Activated naive CD8-positive, alpha-beta T cell treated with anti-CD3 and anti-CD28 coated beads, Interleukin-2, amount 50 U/mL, for 16 hours (primary cell): ENCODE data around the gene MBD3L3.
"Not testable (repeated sequence)": the region's sequence is repeated elsewhere in the genome, so short reads cannot be mapped to it uniquely, and the experiment has no call there.

Experiments
- DNase-seq: peaks from one replicate; pipeline ENCODE4 v3.0.0-alpha.2; 2020; ENCODE audit warnings: low read depth, low spot score

The MBD3L3 gene

DNA sequence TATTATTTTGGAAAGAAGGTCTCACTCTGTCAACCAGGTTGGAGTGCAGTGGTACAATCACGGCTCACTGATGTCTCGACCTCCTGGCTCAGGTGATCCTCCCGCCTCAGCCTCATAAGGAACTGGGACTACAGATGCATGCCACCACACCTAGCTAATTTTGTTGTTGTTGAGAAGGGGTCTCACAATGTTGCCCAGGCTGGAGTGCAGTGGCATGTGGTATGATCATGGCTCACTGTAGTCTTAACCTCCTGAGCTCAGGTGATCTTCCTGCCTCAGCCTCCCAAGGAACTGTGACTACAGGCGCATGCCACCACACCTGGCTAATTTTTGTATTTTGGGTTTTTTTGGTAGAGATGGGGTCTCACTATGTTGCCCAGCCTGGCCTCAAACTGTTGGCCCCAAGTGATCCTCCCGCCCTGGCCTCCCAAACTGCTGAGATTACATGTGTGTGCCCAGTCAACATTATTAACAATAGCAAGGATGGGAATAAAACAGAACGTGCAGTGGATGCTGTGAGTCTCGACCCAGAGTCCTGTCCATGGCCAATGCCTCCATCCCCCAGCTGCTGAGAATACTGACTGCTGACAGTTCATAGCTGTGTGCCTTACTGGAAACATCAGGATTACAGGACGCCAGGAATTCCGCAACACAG lies 5.4 kb upstream of the MBD3L3 start:
- DNase-seq = no peak

DNA sequence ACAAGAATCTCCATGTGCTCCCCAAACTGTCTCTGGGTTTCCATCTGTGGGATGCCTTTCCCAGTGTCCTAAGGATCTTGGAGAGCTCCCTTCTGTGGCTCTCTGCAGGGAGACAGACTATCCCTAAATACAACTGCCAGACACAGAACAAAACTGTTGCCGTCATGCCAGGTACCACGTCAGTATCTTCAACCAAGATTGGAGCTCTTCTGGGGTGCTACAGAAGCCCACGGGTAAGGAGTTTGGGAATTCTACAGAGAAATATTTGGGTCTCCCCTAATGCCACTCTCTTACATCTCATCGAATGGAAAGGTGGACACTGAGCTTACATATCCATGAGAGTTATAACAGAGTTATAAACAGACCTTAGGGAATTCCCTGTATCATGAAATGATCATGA lies 4.9 kb upstream of the MBD3L3 start:
- DNase-seq = no peak

DNA sequence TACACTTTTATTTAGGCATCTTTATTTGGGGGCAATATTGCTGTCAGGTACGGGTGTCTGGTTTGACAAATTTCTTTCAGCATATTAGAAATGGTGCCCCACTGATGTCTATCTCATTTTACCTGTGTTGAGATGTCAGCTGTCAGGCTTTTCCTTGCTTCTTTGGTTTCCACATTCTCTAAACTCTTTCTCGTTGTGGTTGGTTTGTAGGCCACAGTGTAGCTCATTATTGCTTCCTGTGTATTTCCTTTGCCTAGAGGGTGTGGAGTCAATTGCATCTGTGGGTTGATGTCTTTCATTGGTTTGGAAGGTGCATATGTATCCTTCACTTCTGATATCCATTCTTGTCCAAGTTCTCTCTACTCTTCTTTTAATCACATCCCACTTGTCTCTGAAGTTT lies 1.5 kb upstream of the MBD3L3 start:
- not testable (repeated sequence) for DNase-seq

DNA sequence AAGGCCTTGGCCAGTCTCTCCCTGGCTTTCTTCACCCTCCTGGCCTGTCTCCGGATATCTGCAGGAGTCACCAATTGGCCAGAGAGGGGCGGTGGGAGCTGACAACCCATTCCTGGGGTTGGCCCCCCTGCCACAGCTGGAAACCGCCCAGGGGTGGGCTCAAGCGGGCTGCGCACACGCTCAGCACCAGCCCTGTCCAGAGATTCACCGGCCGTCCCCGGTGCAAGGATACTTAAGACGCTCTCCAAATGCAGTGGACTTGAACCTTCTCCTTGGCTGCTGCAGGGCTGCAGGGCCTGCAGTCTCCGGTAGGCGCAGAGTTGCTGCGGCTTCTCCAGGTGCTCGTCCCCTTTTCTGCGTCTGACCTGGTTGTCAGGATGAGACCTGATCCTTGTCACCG lies 2.1 kb downstream of the MBD3L3 start:
- not testable (repeated sequence) for DNase-seq

DNA sequence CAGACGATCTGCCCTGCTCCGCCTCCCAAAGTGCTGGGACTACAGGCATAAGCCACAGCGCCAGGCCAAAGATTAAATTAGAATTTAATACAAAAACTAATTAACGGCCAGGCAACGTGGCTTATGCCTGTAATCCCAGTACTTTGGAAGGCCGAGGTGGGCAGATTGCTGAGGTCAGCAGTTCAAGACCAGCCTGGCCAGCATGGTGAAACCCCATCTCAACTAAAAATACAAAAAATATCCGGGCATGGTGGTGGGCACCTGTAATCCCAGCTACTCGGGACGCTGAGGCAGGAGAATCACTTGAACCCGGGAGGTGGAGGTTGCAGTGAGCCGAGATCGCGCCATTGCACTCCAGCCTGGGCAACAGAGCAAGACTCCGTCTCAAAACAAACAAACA lies 2.8 kb downstream of the MBD3L3 start:
- DNase-seq = not testable (repeated sequence)

DNA sequence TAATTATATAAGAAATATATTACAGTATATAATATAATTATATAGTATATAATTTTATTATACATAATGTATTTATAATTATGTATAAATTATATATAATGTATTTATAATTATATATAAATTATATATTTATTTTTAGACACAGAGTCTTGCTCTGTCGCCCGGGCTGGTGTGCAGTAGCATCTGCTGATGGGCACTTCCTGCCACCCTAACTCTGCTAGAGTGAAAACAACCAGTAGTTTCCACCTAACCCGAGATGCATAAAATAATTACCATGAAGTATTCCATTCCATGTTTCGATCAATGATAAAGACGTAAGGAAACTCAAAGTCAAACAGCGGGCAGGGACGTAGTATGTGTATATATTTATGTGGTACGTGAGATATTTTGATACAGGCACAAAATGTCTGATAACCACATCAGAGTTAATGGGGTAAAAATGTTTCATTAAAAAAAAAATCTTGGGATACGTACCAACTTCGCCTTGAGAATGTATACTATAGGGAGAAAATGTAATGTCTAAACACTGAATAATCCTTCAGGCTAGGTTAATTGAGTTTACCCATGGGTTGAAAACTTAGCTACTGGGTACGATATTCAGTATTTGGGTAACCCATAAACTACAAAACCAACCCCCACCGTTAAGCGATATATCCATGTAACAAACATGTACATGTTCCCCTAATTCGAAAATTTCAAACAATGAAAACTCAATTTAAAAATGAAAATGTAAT lies 3.7 kb downstream of the MBD3L3 start:
- not testable (repeated sequence) for DNase-seq

DNA sequence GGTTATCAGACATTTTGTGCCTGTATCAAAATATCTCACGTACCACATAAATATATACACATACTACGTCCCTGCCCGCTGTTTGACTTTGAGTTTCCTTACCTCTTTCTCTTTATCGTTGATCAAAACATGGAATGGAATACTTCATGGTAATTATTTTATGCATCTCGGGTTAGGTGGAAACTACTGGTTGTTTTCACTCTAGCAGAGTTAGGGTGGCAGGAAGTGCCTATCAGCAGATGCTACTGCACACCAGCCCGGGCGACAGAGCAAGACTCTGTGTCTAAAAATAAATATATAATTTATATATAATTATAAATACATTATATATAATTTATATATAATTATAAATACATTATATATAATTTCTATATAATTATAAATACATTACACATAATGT lies 5.6 kb downstream of the MBD3L3 start:
- not testable (repeated sequence) for DNase-seq

DNA sequence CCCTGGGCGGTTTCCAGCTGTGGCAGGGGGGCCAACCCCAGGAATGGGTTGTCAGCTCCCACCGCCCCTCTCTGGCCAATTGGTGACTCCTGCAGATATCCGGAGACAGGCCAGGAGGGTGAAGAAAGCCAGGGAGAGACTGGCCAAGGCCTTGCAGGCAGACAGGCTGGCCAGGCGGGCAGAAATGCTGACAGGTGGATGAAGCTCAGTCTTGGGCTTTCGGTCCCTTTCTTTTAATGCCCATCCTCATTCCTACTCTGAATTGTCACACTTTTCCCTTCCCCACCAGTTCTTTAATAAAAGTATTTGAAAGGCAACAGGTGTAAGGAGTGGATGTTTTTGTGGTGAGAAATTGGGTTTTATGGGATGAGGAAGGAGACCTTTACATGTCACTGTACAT lies 7.1 kb downstream of the MBD3L3 start:
- DNase-seq = not testable (repeated sequence)

DNA sequence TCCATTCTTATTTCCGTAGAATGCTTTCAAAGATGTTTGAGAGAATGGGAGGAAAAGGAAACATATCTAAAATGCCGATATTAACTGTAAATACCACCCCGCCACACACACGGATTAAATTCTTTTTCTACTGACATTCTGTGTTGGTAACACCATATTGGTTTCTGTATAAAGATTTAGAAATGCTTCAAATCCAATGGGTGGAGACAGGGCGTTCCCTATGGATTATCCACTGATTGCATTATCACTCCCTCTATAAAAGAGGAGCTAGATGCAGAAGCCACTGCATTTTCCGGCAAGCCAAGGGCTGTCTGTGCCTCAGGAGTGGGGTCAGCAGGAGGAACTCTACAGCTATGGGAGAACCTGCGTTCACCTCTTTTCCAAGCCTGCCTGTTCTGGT lies 9.5 kb downstream of the MBD3L3 start, which contains the start of gene MBD3L2:
Gene MBD3L2 (plus strand): TSS at position 301 of the 400 bp plus-strand sequence. CDS start 53 bp downstream, at position 354.
- DNase-seq = not testable (repeated sequence)

DNA sequence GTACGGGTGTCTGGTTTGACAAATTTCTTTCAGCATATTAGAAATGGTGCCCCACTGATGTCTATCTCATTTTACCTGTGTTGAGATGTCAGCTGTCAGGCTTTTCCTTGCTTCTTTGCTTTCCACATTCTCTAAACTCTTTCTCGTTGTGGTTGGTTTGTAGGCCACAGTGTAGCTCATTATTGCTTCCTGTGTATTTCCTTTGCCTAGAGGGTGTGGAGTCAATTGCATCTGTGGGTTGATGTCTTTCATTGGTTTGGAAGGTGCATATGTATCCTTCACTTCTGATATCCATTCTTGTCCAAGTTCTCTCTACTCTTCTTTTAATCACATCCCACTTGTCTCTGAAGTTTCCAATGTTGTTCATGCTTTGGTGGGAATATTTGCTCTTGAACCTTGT lies 16.9 kb downstream of the MBD3L3 start:
- DNase-seq = not testable (repeated sequence)

DNA sequence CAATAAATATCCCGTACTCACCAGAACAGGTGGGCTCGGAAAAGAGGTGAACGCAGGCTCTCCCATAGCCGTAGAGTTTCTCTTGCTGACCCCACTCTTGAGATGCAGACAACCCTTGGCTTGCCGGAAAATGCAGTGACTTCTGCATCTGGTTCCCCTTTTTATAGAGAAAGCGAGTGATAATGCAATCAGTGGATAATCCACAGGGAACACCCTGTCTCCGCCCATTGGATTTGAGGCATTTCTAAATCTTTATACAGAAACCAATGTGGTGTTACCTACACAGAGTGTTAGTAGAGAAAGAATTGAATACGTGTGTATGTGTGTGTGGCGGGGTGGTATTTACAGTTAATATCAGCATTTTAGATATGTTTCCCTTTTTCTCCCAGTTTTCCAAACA lies 18.4 kb downstream of the MBD3L3 start, which contains the start of gene MBD3L4:
Gene MBD3L4 (minus strand): TSS at position 101 of the 400 bp plus-strand sequence. CDS start 35 bp downstream, at position 66.
- not testable (repeated sequence) for DNase-seq

DNA sequence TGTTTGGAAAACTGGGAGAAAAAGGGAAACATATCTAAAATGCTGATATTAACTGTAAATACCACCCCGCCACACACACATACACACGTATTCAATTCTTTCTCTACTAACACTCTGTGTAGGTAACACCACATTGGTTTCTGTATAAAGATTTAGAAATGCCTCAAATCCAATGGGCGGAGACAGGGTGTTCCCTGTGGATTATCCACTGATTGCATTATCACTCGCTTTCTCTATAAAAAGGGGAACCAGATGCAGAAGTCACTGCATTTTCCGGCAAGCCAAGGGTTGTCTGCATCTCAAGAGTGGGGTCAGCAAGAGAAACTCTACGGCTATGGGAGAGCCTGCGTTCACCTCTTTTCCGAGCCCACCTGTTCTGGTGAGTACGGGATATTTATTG lies 28.2 kb downstream of the MBD3L3 start, which contains the start of gene MBD3L5:
Gene MBD3L5 (plus strand): TSS at position 301 of the 400 bp plus-strand sequence. CDS start 34 bp downstream, at position 335.
- not testable (repeated sequence) for DNase-seq

DNA sequence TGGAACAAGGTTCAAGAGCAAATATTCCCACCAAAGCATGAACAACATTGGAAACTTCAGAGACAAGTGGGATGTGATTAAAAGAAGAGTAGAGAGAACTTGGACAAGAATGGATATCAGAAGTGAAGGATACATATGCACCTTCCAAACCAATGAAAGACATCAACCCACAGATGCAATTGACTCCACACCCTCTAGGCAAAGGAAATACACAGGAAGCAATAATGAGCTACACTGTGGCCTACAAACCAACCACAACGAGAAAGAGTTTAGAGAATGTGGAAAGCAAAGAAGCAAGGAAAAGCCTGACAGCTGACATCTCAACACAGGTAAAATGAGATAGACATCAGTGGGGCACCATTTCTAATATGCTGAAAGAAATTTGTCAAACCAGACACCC lies 29.7 kb downstream of the MBD3L3 start:
- not testable (repeated sequence) for DNase-seq

DNA sequence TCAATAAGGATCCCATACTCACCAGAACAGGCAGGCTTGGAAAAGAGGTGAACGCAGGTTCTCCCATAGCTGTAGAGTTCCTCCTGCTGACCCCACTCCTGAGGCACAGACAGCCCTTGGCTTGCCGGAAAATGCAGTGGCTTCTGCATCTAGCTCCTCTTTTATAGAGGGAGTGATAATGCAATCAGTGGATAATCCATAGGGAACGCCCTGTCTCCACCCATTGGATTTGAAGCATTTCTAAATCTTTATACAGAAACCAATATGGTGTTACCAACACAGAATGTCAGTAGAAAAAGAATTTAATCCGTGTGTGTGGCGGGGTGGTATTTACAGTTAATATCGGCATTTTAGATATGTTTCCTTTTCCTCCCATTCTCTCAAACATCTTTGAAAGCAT lies 37.1 kb downstream of the MBD3L3 start, which contains the start of gene MBD3L2B:
Gene MBD3L2B (minus strand): TSS at position 101 of the 400 bp plus-strand sequence. CDS start 34 bp downstream, at position 67.
- not testable (repeated sequence) for DNase-seq

DNA sequence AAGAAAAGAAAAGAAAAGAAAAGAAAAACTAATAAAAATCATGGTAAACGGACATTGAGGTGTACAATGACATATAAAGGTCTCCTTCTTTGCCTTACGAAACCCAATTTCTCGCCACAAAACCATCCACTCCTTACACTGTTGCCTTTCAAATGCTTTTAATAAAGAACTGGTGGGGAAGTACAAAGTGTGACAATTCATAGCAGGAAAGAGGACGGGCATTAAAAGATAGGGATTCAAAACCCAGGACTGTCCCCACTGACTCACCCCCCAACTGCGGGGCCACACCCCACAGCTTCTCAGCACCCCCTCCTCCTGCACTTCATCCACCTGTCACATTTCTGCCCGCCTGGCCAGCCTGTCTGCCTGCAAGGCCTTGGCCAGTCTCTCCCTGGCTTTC lies 39.6 kb downstream of the MBD3L3 start:
- no peak for DNase-seq

DNA sequence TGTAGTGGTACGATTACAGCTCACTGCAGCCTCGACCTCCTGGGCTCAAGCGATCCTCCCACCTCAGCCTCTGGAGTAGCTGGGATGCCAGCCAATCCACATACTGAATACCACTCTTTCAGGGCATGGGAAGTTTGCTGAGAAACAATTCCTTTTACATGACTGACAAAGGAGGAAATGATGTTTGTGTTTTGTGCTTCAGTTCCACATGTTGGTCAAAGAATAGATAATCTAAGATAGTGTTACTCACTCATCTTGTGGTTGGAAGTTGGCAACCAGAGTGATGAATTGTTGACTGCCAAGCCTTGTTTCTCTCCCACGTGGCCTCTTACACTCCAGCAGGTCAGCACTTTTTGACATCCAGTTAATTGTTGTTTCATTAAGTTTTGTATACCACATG lies 44.8 kb downstream of the MBD3L3 start:
- no peak for DNase-seq

DNA sequence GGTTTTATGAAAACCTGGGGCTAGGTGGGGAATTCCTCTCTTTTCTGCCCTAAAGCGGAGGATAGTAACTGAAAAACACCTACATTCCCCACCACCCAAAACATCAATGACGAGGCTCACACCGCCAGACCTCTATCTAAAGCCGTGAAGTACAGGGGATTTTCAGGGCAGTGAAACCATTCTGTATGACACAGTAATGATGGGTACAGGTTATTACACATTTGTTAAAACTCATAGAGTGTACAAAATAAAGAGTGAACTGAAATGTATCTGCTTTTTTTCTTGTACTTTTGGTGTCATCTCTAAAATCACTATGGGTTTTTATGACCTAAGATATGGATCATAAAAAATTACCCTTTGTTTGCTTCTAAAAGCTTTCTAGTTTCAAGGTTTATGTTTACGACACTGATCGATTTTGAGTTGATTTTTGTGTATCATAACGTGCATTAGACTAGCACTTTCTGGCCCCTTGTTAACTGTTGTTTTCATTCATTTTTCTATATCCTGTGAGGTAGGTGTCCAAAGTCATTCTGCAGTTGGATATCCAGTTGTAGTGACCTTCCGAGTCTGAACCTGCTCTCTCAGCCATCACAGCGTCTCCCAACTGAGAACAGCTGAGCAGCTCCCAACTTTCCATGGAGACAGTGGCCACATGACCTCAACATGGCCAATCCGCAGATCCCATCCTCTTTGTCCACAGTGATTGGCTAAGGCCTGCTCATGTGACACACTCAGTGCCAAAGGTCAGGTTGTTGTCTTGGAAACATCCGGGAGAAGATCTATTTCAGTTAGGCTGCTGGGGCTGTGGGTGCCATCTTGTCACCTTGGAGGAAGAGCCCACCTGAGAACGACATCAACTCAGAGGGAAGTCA lies 47.5 kb downstream of the MBD3L3 start:
- no peak for DNase-seq

DNA sequence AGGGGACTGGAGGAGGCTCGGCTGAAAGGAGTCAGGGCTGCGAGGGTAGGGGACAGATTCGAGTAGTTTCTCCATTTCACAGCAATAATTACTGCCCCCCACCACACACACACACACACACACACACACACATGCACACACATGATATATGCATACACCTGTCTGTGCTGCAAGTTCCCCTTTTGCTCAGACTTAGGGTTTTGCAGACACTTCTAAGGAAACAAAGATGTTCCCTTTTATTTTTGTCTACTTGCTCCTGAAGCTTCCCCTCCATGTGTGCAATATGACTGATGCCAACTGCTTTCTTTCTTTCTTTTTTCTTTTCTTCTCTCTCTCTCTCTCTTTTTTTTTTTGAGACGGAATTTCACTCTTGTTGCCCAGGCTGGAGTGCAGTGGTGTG lies 50.6 kb downstream of the MBD3L3 start:
- DNase-seq = no peak
